Panc1 (cell line): ENCODE data around the gene NFATC4. TPM values are rescaled to one million over a fixed set of nuclear protein-coding genes. Genes with fewer than 3 reads are reported as not detected.

Experiments
- ATAC-seq: fragments of 200-7000 bp; cut with Tn5 transposase; 2 replicates; pipeline ENCODE4 v1.9.1; 2020; ENCODE audit warnings: mild to moderate bottlenecking, moderate library complexity
- BruUV-seq: library from RNA; stranded (reverse); fragments of 400-500 nt; replicated peaks from 2 replicates; lab custom pipeline; 2021; lab: Mats Ljungman, UMichigan
- CTCF ChIA-PET: fragments of 300-600 bp; sonication (Branson Sonifier 250); formaldehyde crosslinking; loops from one replicate; lab custom pipeline; 2022; ENCODE audit warnings: antibody characterized with exemption; lab: Charles Lee
- POLR2A ChIA-PET: fragments of 300-600 bp; sonication (Branson Sonifier 250); formaldehyde crosslinking; loops from one replicate; lab custom pipeline; 2022; ENCODE audit warnings: antibody characterized with exemption; lab: Charles Lee
- DNase-seq: peaks from one replicate; pipeline ENCODE4 v3.0.0-alpha.2; 2010; ENCODE audit warnings: low read depth, low spot score
- H3K27ac ChIP-seq: 2 replicates; pipeline ENCODE4 v1.5.1; 2011; ENCODE audit warnings: mild to moderate bottlenecking, low read length, inconsistent platforms
- H3K27me3 ChIP-seq: fragments of 200-500 bp; sonication (Bioruptor generic); 2 replicates; pipeline ENCODE4 v1.6.0; 2014; ENCODE audit warnings: low read length, inconsistent platforms; ENCODE audit not compliant: control insufficient read depth, insufficient read depth
- H3K36me3 ChIP-seq: fragments of 200-500 bp; sonication (Bioruptor generic); 2 replicates; pipeline ENCODE4 v1.5.1; 2014; ENCODE audit warnings: inconsistent platforms, mild to moderate bottlenecking, low read length, moderate library complexity; ENCODE audit not compliant: control insufficient read depth, insufficient read depth
- H3K4me1 ChIP-seq: 2 replicates; pipeline ENCODE4 v1.5.1; 2011; ENCODE audit warnings: inconsistent platforms, mild to moderate bottlenecking, low read length, moderate library complexity; ENCODE audit not compliant: control insufficient read depth, insufficient read depth
- H3K4me3 ChIP-seq, 2 experiments: 2 replicates each; pipeline ENCODE4 v1.5.1; 2011 to 2012; ENCODE audit warnings: low read depth in 2 of 2, low read length in 2 of 2, mild to moderate bottlenecking in 2 of 2, inconsistent platforms in 1 of 2, moderate library complexity in 1 of 2
- H3K9me3 ChIP-seq: fragments of 200-500 bp; sonication (Bioruptor generic); 2 replicates; pipeline ENCODE4 v1.5.1; 2014; ENCODE audit warnings: low read depth, mild to moderate bottlenecking, inconsistent platforms, low read length, moderate library complexity; ENCODE audit not compliant: control insufficient read depth, insufficient read depth
- POLR2AphosphoS5 ChIP-seq: IDR thresholded peaks from 2 replicates; pipeline ENCODE4 v1.6.1; 2012; ENCODE audit warnings: mild to moderate bottlenecking, low read depth, low read length, moderate library complexity
- SIN3A ChIP-seq: IDR thresholded peaks from 2 replicates; pipeline ENCODE4 v1.6.1; 2012; ENCODE audit warnings: low read depth, mild to moderate bottlenecking, low read length, moderate library complexity, borderline replicate concordance; ENCODE audit not compliant: insufficient read depth
- TCF7L2 ChIP-seq: IDR thresholded peaks from 2 replicates; pipeline ENCODE4 v1.6.1; 2011; ENCODE audit warnings: mild to moderate bottlenecking, low read depth, low read length, inconsistent platforms
- in situ Hi-C: cut with HindIII; loops from 2 replicates; pipeline ENCODE4 v1.10.0; 2016; ENCODE audit warnings: low sequenced_read_pairs, low pct_unique_long_range_greater_than_20kb
- intact Hi-C: fragments of 100-400 bp; cut with micrococcal nuclease; formaldehyde crosslinking; loops from one replicate; pipeline ENCODE4 v1.10.0; 2022; ENCODE audit not compliant: unreplicated experiment
- total RNA-seq: library from RNA; stranded (reverse); gene quantifications from one replicate; pipeline ENCODE4 v1.2.1, GENCODE V29; 2021; ENCODE audit not compliant: unreplicated experiment
- TF ChIP-seq, protein P1 (sequence below): fragments of 450-650 bp; IDR thresholded peaks from 2 replicates; pipeline ENCODE4 v1.5.1; 2017; ENCODE audit warnings: mild to moderate bottlenecking
- TF ChIP-seq, protein P2 (sequence below), 2 experiments: IDR thresholded peaks; 2 replicates each; pipeline ENCODE4 v1.6.1; 2011 to 2012; ENCODE audit warnings: low read depth in 2 of 2, control low read depth in 1 of 2, low read length in 1 of 2, mild to moderate bottlenecking in 1 of 2, moderate library complexity in 1 of 2; ENCODE audit not compliant: insufficient read depth in 1 of 2

The NFATC4 gene
- total RNA-seq, 1 experiment from 2014 or later, result 0.36 TPM

DNA sequence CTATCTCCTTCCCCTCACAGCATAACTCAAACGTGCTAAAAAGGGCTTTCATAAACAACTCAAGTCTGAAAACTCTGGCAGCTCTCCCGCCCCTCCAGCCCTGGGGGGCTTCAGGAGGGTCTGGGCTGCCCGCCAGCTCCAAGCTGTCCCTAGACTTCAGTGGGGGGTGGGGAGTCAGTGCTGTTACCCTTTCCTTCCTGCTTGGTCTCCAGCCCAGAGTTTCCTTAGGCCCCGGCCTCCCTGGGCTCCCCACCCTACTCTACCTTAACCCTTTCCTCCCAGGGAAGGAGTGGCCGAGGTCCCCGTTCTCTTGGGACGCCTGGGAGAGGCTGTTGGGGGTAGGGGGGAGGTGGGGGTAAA, 30.3 kb downstream of the NFATC4 start:
- no TSS peak for BruUV-seq
- no peak overlapping the region for H3K27ac ChIP-seq
- ChIA-PET POLR2A (interaction anchor here (0.5 to 0.7 kb wide), 2 partner anchors 21 to 271 kb away, joined by 3 to 16 read pairs; no protein-coding TSS in a partner anchor), CTCF (no interaction called here)
- no peak overlapping the region for H3K4me3 ChIP-seq
- no peaks in the 10 kb centered on the region for H3K9me3 ChIP-seq
- no peaks in the 10 kb centered on the region for H3K36me3 ChIP-seq
- no peak for DNase-seq
- no peaks in the 10 kb centered on the region for H3K4me1 ChIP-seq
- peaks cover under 1% of the 10 kb centered on the region; the same call in 1 of the 2 replicates for H3K27me3 ChIP-seq
- in situ Hi-C loops, result no loop called here
- no peak for TF ChIP-seq SIN3A
- TF ChIP-seq, protein P1, sequence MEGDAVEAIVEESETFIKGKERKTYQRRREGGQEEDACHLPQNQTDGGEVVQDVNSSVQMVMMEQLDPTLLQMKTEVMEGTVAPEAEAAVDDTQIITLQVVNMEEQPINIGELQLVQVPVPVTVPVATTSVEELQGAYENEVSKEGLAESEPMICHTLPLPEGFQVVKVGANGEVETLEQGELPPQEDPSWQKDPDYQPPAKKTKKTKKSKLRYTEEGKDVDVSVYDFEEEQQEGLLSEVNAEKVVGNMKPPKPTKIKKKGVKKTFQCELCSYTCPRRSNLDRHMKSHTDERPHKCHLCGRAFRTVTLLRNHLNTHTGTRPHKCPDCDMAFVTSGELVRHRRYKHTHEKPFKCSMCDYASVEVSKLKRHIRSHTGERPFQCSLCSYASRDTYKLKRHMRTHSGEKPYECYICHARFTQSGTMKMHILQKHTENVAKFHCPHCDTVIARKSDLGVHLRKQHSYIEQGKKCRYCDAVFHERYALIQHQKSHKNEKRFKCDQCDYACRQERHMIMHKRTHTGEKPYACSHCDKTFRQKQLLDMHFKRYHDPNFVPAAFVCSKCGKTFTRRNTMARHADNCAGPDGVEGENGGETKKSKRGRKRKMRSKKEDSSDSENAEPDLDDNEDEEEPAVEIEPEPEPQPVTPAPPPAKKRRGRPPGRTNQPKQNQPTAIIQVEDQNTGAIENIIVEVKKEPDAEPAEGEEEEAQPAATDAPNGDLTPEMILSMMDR, result no peak
- TF ChIP-seq, protein P2, sequence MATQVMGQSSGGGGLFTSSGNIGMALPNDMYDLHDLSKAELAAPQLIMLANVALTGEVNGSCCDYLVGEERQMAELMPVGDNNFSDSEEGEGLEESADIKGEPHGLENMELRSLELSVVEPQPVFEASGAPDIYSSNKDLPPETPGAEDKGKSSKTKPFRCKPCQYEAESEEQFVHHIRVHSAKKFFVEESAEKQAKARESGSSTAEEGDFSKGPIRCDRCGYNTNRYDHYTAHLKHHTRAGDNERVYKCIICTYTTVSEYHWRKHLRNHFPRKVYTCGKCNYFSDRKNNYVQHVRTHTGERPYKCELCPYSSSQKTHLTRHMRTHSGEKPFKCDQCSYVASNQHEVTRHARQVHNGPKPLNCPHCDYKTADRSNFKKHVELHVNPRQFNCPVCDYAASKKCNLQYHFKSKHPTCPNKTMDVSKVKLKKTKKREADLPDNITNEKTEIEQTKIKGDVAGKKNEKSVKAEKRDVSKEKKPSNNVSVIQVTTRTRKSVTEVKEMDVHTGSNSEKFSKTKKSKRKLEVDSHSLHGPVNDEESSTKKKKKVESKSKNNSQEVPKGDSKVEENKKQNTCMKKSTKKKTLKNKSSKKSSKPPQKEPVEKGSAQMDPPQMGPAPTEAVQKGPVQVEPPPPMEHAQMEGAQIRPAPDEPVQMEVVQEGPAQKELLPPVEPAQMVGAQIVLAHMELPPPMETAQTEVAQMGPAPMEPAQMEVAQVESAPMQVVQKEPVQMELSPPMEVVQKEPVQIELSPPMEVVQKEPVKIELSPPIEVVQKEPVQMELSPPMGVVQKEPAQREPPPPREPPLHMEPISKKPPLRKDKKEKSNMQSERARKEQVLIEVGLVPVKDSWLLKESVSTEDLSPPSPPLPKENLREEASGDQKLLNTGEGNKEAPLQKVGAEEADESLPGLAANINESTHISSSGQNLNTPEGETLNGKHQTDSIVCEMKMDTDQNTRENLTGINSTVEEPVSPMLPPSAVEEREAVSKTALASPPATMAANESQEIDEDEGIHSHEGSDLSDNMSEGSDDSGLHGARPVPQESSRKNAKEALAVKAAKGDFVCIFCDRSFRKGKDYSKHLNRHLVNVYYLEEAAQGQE (IDR thresholded peaks at IDR 0.05; ENCODE audit: insufficient read depth in 1 of 2, low read depth in 2 of 2, low read length in 1 of 2), result no peak
- TF ChIP-seq TCF7L2, result no peak
- TF ChIP-seq POLR2AphosphoS5, result no peak
- intact Hi-C loops, result no loop called here
- no peak for ATAC-seq

DNA sequence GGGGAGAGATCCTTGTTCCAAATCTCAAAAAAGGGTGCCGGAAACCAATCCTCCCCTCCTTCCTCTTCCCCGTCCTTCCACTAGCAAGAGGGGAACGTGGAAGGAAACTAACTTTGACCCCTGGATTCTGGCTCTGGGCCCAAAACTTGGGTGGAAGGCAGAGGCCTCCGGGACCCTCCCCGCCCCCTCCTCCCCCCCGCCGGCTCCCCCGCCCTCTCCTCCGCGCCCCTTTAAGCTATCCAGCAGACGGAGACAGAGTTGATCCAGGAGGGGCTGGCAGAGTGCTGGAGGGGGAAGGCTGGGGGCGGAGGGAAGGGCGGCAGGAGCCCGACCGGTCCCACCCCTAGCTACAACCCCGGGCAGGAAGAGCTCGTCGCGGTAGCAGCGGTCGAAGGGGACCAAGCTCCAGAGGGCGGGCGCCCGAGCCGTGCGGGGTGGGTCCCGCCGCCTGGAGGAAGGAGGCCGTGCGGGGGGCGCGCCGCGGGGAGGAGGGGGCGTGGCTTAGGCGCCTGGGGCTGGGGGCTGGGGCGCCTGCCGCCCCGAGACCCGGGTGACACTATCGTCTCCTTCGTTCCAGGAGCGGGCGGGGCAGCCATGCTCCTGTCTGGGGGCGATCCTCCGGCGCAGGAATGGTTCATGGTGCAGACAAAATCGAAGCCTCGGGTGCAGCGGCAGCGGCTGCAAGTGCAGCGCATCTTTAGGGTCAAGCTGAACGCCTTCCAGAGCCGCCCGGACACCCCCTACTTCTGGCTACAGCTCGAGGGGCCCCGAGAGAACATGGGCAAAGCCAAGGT, 30.9 kb downstream of the NFATC4 start, which contains the start of gene NYNRIN:
NYNRIN (plus strand) TSS at position 351 of the 794 bp plus-strand sequence; CDS start at position 595, 244 bp downstream.
- Histone ChIP-seq H3K4me1 (no peaks in the 10 kb centered on the region), H3K36me3 (no peaks in the 10 kb centered on the region), H3K27ac (no peak within 1 kb of the TSS), H3K4me3 (peak within 1 kb of the TSS; percentile 23 to 33; a peak in 3 of 4 replicates), H3K27me3 (peaks cover 3% of the 10 kb centered on the region; the same call in 1 of the 2 replicates), H3K9me3 (no peaks in the 10 kb centered on the region)
- DNase-seq, result no peak
- peak; percentile 70; the same call in 1 of the 2 replicates for ATAC-seq
- intact Hi-C loops (no loop called here), in situ Hi-C loops (no loop called here)
- TF ChIP-seq POLR2AphosphoS5 (no peak), SIN3A (no peak), TCF7L2 (no peak)
- TF ChIP-seq, protein P2 (IDR thresholded peaks at IDR 0.05; ENCODE audit: insufficient read depth in 1 of 2, low read depth in 2 of 2, low read length in 1 of 2), result no peak
- TF ChIP-seq, protein P1, result no peak
- POLR2A ChIA-PET, result interaction anchor here (0.5 to 0.7 kb wide), 2 partner anchors 20 to 272 kb away, joined by 3 to 16 read pairs; no protein-coding TSS in a partner anchor
- CTCF ChIA-PET, result interaction anchor here (0.7 kb wide), 1 partner anchor 14 kb away, joined by 4 read pairs; no protein-coding TSS in a partner anchor
- no TSS peak for BruUV-seq
